Measurements from ENCODE around the gene NCAPG2.

NCAPG2 gene

DNA sequence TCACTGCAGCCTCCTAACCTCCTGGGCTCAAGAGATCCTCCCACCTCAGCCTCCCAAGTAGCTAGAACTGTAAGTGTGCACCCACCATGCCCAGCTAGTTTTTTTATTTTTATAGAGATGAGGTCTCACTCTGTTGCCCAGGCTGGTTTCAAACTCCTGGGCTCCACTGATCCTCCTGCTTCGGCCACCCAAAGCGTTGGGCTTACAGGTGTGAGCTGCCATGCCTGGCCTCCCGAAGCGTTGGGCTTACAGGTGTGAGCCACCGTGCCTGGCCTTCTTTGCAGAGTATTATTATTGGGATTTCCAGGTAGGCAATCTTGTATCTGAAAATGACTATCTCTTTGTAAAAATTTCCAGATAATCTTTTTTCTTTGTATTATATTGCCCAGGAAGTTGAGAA lies 23.1 kb upstream of the NCAPG2 start:
- Histone ChIP-seq H3K9me3 (ENCODE audit: control insufficient read depth in 5 of 5, low read length in 5 of 5) (no peaks in the 10 kb centered on the region), H3K9ac (ENCODE audit: low read length in 5 of 5) (no peak overlapping the region), H3K4me1 (ENCODE audit: control insufficient read depth in 5 of 5, insufficient read depth in 5 of 5, low read length in 5 of 5) (peaks cover 0 to 8% (median 0%) of the 10 kb centered on the region in 5 donors), H3K36me3 (ENCODE audit: control insufficient read depth in 5 of 5, insufficient read depth in 5 of 5, low read length in 5 of 5) (peaks cover 7 to 26% (median 23%) of the 10 kb centered on the region in 5 donors), H3K27ac (ENCODE audit: low read depth, low read length) (no peak overlapping the region), H3K4me3 (ENCODE audit: low read depth in 1 of 5, low read length in 5 of 5) (no peak overlapping the region), H3K27me3 (ENCODE audit: control insufficient read depth in 5 of 5, insufficient read depth in 4 of 5, low read length in 5 of 5) (no peaks in the 10 kb centered on the region)

- Histone ChIP-seq H3K9me3 (ENCODE audit: control insufficient read depth in 5 of 5, low read length in 5 of 5) (no peaks in the 10 kb centered on the region), H3K36me3 (ENCODE audit: control insufficient read depth in 5 of 5, insufficient read depth in 5 of 5, low read length in 5 of 5) (peaks cover 3 to 16% (median 13%) of the 10 kb centered on the region in 5 donors), H3K4me3 (ENCODE audit: low read depth in 1 of 5, low read length in 5 of 5) (no peak overlapping the region), H3K27ac (ENCODE audit: low read depth, low read length) (no peak overlapping the region), H3K9ac (ENCODE audit: low read length in 5 of 5) (no peak overlapping the region), H3K4me1 (ENCODE audit: control insufficient read depth in 5 of 5, insufficient read depth in 5 of 5, low read length in 5 of 5) (peaks cover 0 to 8% (median 0%) of the 10 kb centered on the region in 5 donors), H3K27me3 (ENCODE audit: control insufficient read depth in 5 of 5, insufficient read depth in 4 of 5, low read length in 5 of 5) (no peaks in the 10 kb centered on the region)
These were observed 21.7 kb upstream of the NCAPG2 start for GRCh38 chr7:158726277-158726807.

- Histone ChIP-seq H3K27me3 (ENCODE audit: control insufficient read depth in 5 of 5, insufficient read depth in 4 of 5, low read length in 5 of 5) (no peaks in the 10 kb centered on the region), H3K4me3 (ENCODE audit: low read depth in 1 of 5, low read length in 5 of 5) (no peak overlapping the region), H3K36me3 (ENCODE audit: control insufficient read depth in 5 of 5, insufficient read depth in 5 of 5, low read length in 5 of 5) (peaks cover 3 to 9% (median 8%) of the 10 kb centered on the region in 5 donors), H3K4me1 (ENCODE audit: control insufficient read depth in 5 of 5, insufficient read depth in 5 of 5, low read length in 5 of 5) (peaks cover 0 to 2% (median 0%) of the 10 kb centered on the region in 5 donors), H3K9me3 (ENCODE audit: control insufficient read depth in 5 of 5, low read length in 5 of 5) (no peaks in the 10 kb centered on the region), H3K9ac (ENCODE audit: low read length in 5 of 5) (no peak overlapping the region), H3K27ac (ENCODE audit: low read depth, low read length) (no peak overlapping the region)
These were observed 20.8 kb upstream of the NCAPG2 start for GRCh38 chr7:158725506-158725800.

DNA sequence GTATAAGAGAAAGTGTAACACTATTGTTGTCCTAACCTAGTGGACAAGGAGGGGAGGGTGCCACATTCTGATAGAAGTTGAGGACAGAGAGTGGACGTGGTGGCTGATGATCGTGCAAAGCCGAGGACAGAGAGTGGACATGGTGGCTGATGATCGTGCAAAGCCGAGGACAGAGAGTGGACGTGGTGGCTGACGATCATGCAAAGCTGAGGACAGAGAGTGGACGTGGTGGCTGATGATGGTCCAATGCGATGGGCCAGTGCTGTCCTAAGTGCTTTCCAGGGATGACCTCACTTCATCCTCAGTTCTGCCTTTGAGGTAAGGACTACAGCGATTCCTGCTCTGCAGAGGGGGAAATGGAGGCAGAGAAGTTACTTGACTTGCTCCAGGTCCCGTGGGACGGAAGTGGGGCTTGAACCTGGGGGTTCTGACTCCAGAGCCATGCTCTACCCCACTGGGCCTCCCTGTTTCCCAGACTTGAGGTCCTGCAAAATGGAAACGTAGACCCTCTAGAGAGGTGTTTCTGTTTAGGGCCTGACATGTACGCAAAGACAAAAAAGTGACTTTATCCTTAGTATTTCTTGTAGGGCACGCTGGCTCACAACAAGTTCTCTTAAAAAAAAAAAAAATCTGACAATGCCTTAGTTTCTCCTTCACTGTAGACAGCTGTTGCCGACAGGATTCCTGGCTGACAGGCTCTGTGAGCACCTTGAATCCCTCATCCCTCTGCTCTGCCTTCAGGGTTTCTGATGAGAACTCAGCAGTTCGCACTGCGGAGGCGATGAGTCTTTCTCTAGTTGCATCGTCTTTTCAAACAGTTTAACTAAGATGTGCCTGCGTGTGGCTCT lies 20.3 kb upstream of the NCAPG2 start:
- no peaks in the 10 kb centered on the region for H3K4me1 ChIP-seq (ENCODE audit: control insufficient read depth in 5 of 5, insufficient read depth in 5 of 5, low read length in 5 of 5)

GRCh38 chr7:158723714-158724385 lies 19.2 kb upstream of the NCAPG2 start:
- H3K4me3 ChIP-seq (ENCODE audit: low read depth in 1 of 5, low read length in 5 of 5) = no peak overlapping the region
- H3K4me1 ChIP-seq (ENCODE audit: control insufficient read depth in 5 of 5, insufficient read depth in 5 of 5, low read length in 5 of 5) = no peaks in the 10 kb centered on the region
- no peaks in the 10 kb centered on the region for H3K27me3 ChIP-seq (ENCODE audit: control insufficient read depth in 5 of 5, insufficient read depth in 4 of 5, low read length in 5 of 5)
- no peaks in the 10 kb centered on the region for H3K9me3 ChIP-seq (ENCODE audit: control insufficient read depth in 5 of 5, low read length in 5 of 5)
- no peak overlapping the region for H3K27ac ChIP-seq (ENCODE audit: low read depth, low read length)
- no peak overlapping the region for H3K9ac ChIP-seq (ENCODE audit: low read length in 5 of 5)
- no peaks in the 10 kb centered on the region for H3K36me3 ChIP-seq (ENCODE audit: control insufficient read depth in 5 of 5, insufficient read depth in 5 of 5, low read length in 5 of 5)

More for the DNA sequence above, 20.3 kb upstream of the NCAPG2 start:
- no peaks in the 10 kb centered on the region for H3K27me3 ChIP-seq (ENCODE audit: control insufficient read depth in 5 of 5, insufficient read depth in 4 of 5, low read length in 5 of 5)
- peaks cover 0 to 3% (median 3%) of the 10 kb centered on the region in 5 donors for H3K36me3 ChIP-seq (ENCODE audit: control insufficient read depth in 5 of 5, insufficient read depth in 5 of 5, low read length in 5 of 5)
- no peaks in the 10 kb centered on the region for H3K9me3 ChIP-seq (ENCODE audit: control insufficient read depth in 5 of 5, low read length in 5 of 5)
- no peak overlapping the region for H3K9ac ChIP-seq (ENCODE audit: low read length in 5 of 5)
- no peak overlapping the region for H3K4me3 ChIP-seq (ENCODE audit: low read depth in 1 of 5, low read length in 5 of 5)
- H3K27ac ChIP-seq (ENCODE audit: low read depth, low read length) = no peak overlapping the region

DNA sequence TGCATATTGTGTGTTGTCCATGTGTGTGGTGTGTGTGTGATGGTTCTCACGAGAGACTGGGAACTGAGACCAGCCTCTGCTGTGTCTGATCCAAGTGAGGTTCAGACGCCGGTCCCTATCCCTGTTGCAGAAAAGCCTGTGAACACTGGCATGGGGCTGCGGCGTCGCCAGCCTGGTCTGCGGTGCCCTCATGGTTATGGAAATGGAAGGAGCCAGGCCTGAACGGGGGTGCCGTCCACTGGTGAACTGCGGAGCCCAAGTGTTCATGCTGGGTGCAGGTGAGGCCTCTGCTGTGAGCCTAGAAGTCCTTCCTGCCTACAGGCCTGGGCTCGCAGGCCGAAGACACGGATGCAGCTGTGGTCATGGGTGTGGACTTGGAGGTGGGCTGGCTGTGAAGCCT lies 18.7 kb upstream of the NCAPG2 start:
- H3K4me1 ChIP-seq (ENCODE audit: control insufficient read depth in 5 of 5, insufficient read depth in 5 of 5, low read length in 5 of 5) = no peaks in the 10 kb centered on the region
- H3K27me3 ChIP-seq (ENCODE audit: control insufficient read depth in 5 of 5, insufficient read depth in 4 of 5, low read length in 5 of 5) = no peaks in the 10 kb centered on the region
- no peak overlapping the region for H3K27ac ChIP-seq (ENCODE audit: low read depth, low read length)
- H3K4me3 ChIP-seq (ENCODE audit: low read depth in 1 of 5, low read length in 5 of 5) = no peak overlapping the region
- no peak overlapping the region for H3K9ac ChIP-seq (ENCODE audit: low read length in 5 of 5)
- no peaks in the 10 kb centered on the region for H3K36me3 ChIP-seq (ENCODE audit: control insufficient read depth in 5 of 5, insufficient read depth in 5 of 5, low read length in 5 of 5)
- H3K9me3 ChIP-seq (ENCODE audit: control insufficient read depth in 5 of 5, low read length in 5 of 5) = no peaks in the 10 kb centered on the region

- Histone ChIP-seq H3K27ac (ENCODE audit: low read depth, low read length) (no peak overlapping the region), H3K4me1 (ENCODE audit: control insufficient read depth in 5 of 5, insufficient read depth in 5 of 5, low read length in 5 of 5) (no peaks in the 10 kb centered on the region), H3K36me3 (ENCODE audit: control insufficient read depth in 5 of 5, insufficient read depth in 5 of 5, low read length in 5 of 5) (no peaks in the 10 kb centered on the region), H3K9ac (ENCODE audit: low read length in 5 of 5) (no peak overlapping the region), H3K9me3 (ENCODE audit: control insufficient read depth in 5 of 5, low read length in 5 of 5) (no peaks in the 10 kb centered on the region), H3K27me3 (ENCODE audit: control insufficient read depth in 5 of 5, insufficient read depth in 4 of 5, low read length in 5 of 5) (no peaks in the 10 kb centered on the region), H3K4me3 (ENCODE audit: low read depth in 1 of 5, low read length in 5 of 5) (no peak overlapping the region)
These were observed 18.1 kb upstream of the NCAPG2 start for GRCh38 chr7:158722574-158723237.

- H3K4me3 ChIP-seq (ENCODE audit: low read depth in 1 of 5, low read length in 5 of 5) = no peak overlapping the region
- no peaks in the 10 kb centered on the region for H3K4me1 ChIP-seq (ENCODE audit: control insufficient read depth in 5 of 5, insufficient read depth in 5 of 5, low read length in 5 of 5)
- no peaks in the 10 kb centered on the region for H3K36me3 ChIP-seq (ENCODE audit: control insufficient read depth in 5 of 5, insufficient read depth in 5 of 5, low read length in 5 of 5)
- no peaks in the 10 kb centered on the region for H3K27me3 ChIP-seq (ENCODE audit: control insufficient read depth in 5 of 5, insufficient read depth in 4 of 5, low read length in 5 of 5)
- peaks cover 0 to 2% (median 0%) of the 10 kb centered on the region in 5 donors for H3K9me3 ChIP-seq (ENCODE audit: control insufficient read depth in 5 of 5, low read length in 5 of 5)
- H3K9ac ChIP-seq (ENCODE audit: low read length in 5 of 5) = no peak overlapping the region
- no peak overlapping the region for H3K27ac ChIP-seq (ENCODE audit: low read depth, low read length)
These were observed 15.5 kb upstream of the NCAPG2 start for GRCh38 chr7:158720112-158720511.

DNA sequence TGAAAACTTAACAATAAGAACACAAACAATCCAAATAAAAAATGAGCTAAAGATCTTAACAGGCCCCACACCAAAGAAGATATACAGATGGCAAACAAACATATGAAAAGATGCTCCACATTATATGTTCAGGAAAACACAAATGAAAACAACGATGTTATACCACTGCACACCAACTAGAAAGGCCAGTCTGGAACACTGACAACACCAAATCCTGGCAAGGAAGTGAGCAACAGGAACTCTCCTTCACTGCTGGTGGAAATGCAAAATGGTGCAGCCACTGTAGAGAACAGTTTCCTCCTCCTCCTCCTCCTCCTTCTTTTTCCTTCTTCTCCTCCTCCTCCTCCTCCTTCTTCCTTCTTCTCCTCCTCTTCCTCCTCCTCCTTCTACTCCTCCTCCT lies 12.2 kb upstream of the NCAPG2 start:
- H3K4me1 ChIP-seq (ENCODE audit: control insufficient read depth in 5 of 5, insufficient read depth in 5 of 5, low read length in 5 of 5) = no peaks in the 10 kb centered on the region
- H3K9me3 ChIP-seq (ENCODE audit: control insufficient read depth in 5 of 5, low read length in 5 of 5) = peaks cover 0 to 2% (median 0%) of the 10 kb centered on the region in 5 donors
- no peaks in the 10 kb centered on the region for H3K36me3 ChIP-seq (ENCODE audit: control insufficient read depth in 5 of 5, insufficient read depth in 5 of 5, low read length in 5 of 5)
- no peak overlapping the region for H3K4me3 ChIP-seq (ENCODE audit: low read depth in 1 of 5, low read length in 5 of 5)
- H3K27ac ChIP-seq (ENCODE audit: low read depth, low read length) = no peak overlapping the region
- no peak overlapping the region for H3K9ac ChIP-seq (ENCODE audit: low read length in 5 of 5)
- no peaks in the 10 kb centered on the region for H3K27me3 ChIP-seq (ENCODE audit: control insufficient read depth in 5 of 5, insufficient read depth in 4 of 5, low read length in 5 of 5)

- no peaks in the 10 kb centered on the region for H3K36me3 ChIP-seq (ENCODE audit: control insufficient read depth in 5 of 5, insufficient read depth in 5 of 5, low read length in 5 of 5)
- peaks cover 0 to 9% (median 7%) of the 10 kb centered on the region in 5 donors for H3K9me3 ChIP-seq (ENCODE audit: control insufficient read depth in 5 of 5, low read length in 5 of 5)
- H3K4me3 ChIP-seq (ENCODE audit: low read depth in 1 of 5, low read length in 5 of 5) = no peak overlapping the region
- H3K9ac ChIP-seq (ENCODE audit: low read length in 5 of 5) = no peak overlapping the region
- no peaks in the 10 kb centered on the region for H3K27me3 ChIP-seq (ENCODE audit: control insufficient read depth in 5 of 5, insufficient read depth in 4 of 5, low read length in 5 of 5)
- H3K27ac ChIP-seq (ENCODE audit: low read depth, low read length) = no peak overlapping the region
- H3K4me1 ChIP-seq (ENCODE audit: control insufficient read depth in 5 of 5, insufficient read depth in 5 of 5, low read length in 5 of 5) = peaks cover 0 to 8% (median 3%) of the 10 kb centered on the region in 5 donors
These were observed 6.1 kb upstream of the NCAPG2 start for GRCh38 chr7:158710651-158711102.
